Measurements from ENCODE around the gene DNAH17. TPM values are rescaled to one million over a fixed set of nuclear protein-coding genes. Genes with fewer than 3 reads are reported as not detected.
A peak's percentile ranks its signal among the peaks of the same experiment; 100 is the strongest.

DNAH17 gene
- total RNA-seq, 5 donors from 2014 or later (not counting 1 experiment from before 2014, with no cell fraction given), result 0.33 to 1.2 (median 1.1) TPM

- Mint-ChIP-seq H3K4me3 (no peak overlapping the region), H3K9me3 (no peaks in the 10 kb centered on the region), H3K36me3 (peaks cover 38% of the 10 kb centered on the region), H3K27me3 (no peaks in the 10 kb centered on the region), H3K4me1 (peaks cover 18 to 27% (median 22%) of the 10 kb centered on the region in 3 donors), H3K27ac (peak overlapping the region in 1 of 2 donors; percentile 28)
- no peak overlapping the region for H3K27ac ChIP-seq (ENCODE audit: low read length)
- ChIA-PET POLR2A (no interaction called here), CTCF (interaction anchor here (1.4 to 1.7 kb wide), 4 partner anchors 61 to 336 kb away, joined by 5 to 7 read pairs (median 6); no protein-coding TSS in a partner anchor)
- peaks cover 30 to 77% of the 10 kb centered on the region in 2 donors for H3K36me3 ChIP-seq (ENCODE audit: control insufficient read depth in 2 of 2, extremely low read depth in 1 of 2, insufficient read depth in 1 of 2, low read length in 1 of 2)
- ATAC-seq (replicated peaks in 1 of 4), result no peak
- no peak overlapping the region for H3K4me3 ChIP-seq (ENCODE audit: control insufficient read depth in 1 of 2, extremely low read depth in 1 of 2, low read length in 1 of 2)
- H3K9me3 ChIP-seq, result no peaks in the 10 kb centered on the region
- H3K4me1 ChIP-seq (ENCODE audit: control insufficient read depth in 1 of 2, extremely low read depth in 1 of 2, insufficient read depth in 2 of 2, low read length in 2 of 2), result peaks cover 0 to 16% of the 10 kb centered on the region in 2 experiments
- WGBS (ENCODE audit: insufficient coverage), result 93% methylated on average over 4 of the region's 6 CpGs
- DNase-seq, result no peak
- no peaks in the 10 kb centered on the region for H3K27me3 ChIP-seq (replicated peaks in 1 of 2; ENCODE audit: control insufficient read depth in 2 of 2, extremely low read depth in 1 of 2, insufficient read depth in 2 of 2, low read length in 1 of 2)
Measured at GRCh38 chr17:78421084-78421533, 156.1 kb downstream of the DNAH17 start.

DNA sequence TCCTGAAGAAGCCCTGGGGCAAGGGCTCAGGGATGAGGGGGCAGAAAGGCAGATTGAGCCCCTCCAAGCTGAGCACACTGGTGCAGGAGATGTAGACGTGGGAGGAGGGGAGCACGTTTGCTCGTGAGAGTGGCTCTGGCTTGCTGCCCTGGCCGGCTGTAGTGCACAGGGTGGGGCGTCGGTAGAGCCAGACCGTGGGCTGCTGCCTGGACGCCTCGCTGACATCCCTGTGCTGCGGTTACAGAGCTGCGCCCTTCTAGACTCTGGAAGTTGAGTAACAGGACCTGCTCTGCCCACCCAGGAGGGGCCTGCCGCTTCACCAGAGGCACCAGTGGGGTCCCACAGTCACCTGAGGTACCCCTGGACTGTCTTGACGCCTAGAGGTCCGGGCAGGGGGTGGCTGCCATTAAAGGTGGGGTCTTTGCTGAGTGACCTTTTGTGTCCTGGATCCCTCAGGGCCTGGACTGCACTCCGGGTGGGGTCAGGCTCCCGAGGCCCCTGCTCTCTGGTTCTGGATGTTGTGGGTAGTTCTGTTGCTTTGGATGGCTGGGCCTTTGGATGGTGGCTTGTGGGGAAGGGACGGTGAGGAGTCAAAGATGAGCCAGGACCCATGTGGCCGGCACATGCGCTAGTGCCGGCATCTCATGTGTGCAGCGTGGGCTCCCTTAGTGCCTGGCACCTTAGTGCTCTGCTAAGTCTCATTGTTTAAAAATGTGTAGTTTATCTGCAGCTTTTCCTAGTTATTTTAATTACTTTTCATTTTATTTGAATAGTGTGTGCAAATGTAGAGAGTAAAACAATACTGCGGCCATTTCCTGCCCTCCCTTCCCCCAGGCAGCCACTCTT, 157.0 kb downstream of the DNAH17 start:
- peaks cover 30 to 76% of the 10 kb centered on the region in 2 donors for H3K36me3 ChIP-seq (ENCODE audit: control insufficient read depth in 2 of 2, extremely low read depth in 1 of 2, insufficient read depth in 1 of 2, low read length in 1 of 2)
- H3K27ac Mint-ChIP-seq, result no peak overlapping the region
- H3K9me3 Mint-ChIP-seq, result no peaks in the 10 kb centered on the region
- ATAC-seq (replicated peaks in 1 of 4) (no peak), DNase-seq (no peak)
- H3K4me3 ChIP-seq (ENCODE audit: control insufficient read depth in 1 of 2, extremely low read depth in 1 of 2, low read length in 1 of 2), result no peak overlapping the region
- H3K27me3 Mint-ChIP-seq, result no peaks in the 10 kb centered on the region
- H3K4me1 Mint-ChIP-seq, result peaks cover 21 to 36% (median 31%) of the 10 kb centered on the region in 3 donors
- H3K27me3 ChIP-seq (replicated peaks in 1 of 2; ENCODE audit: control insufficient read depth in 2 of 2, extremely low read depth in 1 of 2, insufficient read depth in 2 of 2, low read length in 1 of 2), result no peaks in the 10 kb centered on the region
- ChIA-PET POLR2A (no interaction called here), CTCF (interaction anchor here (0.6 to 0.9 kb wide), 3 partner anchors 21 to 131 kb away, joined by 3 read pairs; no protein-coding TSS in a partner anchor)
- peaks cover 35% of the 10 kb centered on the region for H3K36me3 Mint-ChIP-seq
- no peak overlapping the region for H3K27ac ChIP-seq (ENCODE audit: low read length)
- H3K9me3 ChIP-seq, result no peaks in the 10 kb centered on the region
- H3K4me3 Mint-ChIP-seq, result no peak overlapping the region
- WGBS (ENCODE audit: insufficient coverage), result 97% methylated on average over 14 of the region's 22 CpGs
- peaks cover 3 to 26% of the 10 kb centered on the region in 2 experiments for H3K4me1 ChIP-seq (ENCODE audit: control insufficient read depth in 1 of 2, extremely low read depth in 1 of 2, insufficient read depth in 2 of 2, low read length in 2 of 2)

DNA sequence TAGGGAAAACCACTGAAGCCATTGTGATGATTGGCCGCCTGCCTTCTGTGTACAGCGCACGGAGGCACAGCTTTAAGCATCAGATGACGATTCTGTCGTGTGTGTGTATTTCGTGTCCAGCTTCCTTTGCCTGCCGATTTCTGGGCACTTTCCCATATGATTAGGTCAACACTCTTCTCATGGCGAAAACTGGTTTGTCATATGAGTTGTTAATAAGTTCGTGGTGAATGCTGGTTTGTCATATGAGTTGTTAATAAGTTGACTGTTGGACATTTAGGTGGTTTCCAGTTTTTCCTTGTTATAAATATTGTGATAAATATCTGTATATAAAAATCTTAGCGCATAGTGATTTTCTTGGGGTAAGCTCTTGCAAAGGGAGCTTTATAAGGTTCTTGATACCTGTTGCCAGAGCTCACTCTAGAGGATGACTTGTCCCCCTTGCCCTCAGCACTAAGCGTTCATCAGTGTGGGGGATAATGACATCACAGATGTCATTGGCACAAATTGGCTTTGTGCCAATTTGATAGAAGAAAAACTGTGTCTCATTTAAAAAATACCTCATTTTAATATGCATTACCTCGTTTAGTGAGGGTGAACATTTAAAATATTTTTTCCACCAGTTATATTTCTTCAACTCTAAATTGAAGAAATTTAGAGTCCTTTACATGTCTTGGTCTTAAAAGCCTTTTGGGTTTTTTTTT, 158.7 kb downstream of the DNAH17 start:
- Mint-ChIP-seq H3K4me3 (no peak overlapping the region), H3K9me3 (no peaks in the 10 kb centered on the region), H3K27me3 (no peaks in the 10 kb centered on the region), H3K27ac (peak overlapping the region; percentile 39 to 52), H3K36me3 (peaks cover 28% of the 10 kb centered on the region), H3K4me1 (peaks cover 38 to 54% (median 49%) of the 10 kb centered on the region in 3 donors)
- Histone ChIP-seq H3K27me3 (replicated peaks in 1 of 2; ENCODE audit: control insufficient read depth in 2 of 2, extremely low read depth in 1 of 2, insufficient read depth in 2 of 2, low read length in 1 of 2) (no peaks in the 10 kb centered on the region), H3K27ac (ENCODE audit: low read length) (no peak overlapping the region), H3K36me3 (ENCODE audit: control insufficient read depth in 2 of 2, extremely low read depth in 1 of 2, insufficient read depth in 1 of 2, low read length in 1 of 2) (peaks cover 27 to 61% of the 10 kb centered on the region in 2 donors), H3K4me1 (ENCODE audit: control insufficient read depth in 1 of 2, extremely low read depth in 1 of 2, insufficient read depth in 2 of 2, low read length in 2 of 2) (peaks cover 18 to 43% of the 10 kb centered on the region in 2 experiments), H3K9me3 (no peaks in the 10 kb centered on the region), H3K4me3 (ENCODE audit: control insufficient read depth in 1 of 2, extremely low read depth in 1 of 2, low read length in 1 of 2) (no peak overlapping the region)
- ChIA-PET POLR2A (interaction anchor here in 1 of 2 donors (0.8 kb wide), 1 partner anchor 140 kb away, joined by 4 read pairs; no protein-coding TSS in a partner anchor), CTCF (interaction anchor here (0.5 to 0.9 kb wide), 3 partner anchors 144 to 267 kb away, joined by 3 to 4 read pairs (median 3); no protein-coding TSS in a partner anchor)
- ATAC-seq (replicated peaks in 1 of 4) (no peak), DNase-seq (no peak)
- WGBS (ENCODE audit: insufficient coverage), result 84% methylated on average over 8 of the region's 12 CpGs

DNA sequence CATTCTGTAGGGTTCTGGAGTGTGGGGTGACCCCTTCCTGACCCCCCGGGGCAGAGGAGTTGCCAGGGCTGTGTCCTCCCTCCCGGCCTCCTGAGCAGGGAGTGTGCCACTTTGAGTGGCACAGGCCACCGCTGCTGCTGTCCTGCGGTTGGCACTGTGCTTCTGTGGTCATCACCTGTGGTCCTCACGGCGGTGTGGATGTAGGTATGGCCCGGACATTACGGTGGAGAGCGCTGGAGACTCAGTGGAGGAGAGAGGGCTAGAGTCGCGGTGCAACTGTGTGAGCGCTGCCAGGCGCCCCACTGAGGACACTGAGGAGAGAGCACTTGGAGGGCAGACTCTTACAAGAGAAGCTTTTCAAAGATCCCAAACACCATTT, 159.7 kb downstream of the DNAH17 start:
- ChIA-PET CTCF (interaction anchor here (0.6 to 0.9 kb wide), 3 partner anchors 104 to 387 kb away, joined by 3 to 5 read pairs (median 3); no protein-coding TSS in a partner anchor), POLR2A (no interaction called here)
- H3K27me3 ChIP-seq (replicated peaks in 1 of 2; ENCODE audit: control insufficient read depth in 2 of 2, extremely low read depth in 1 of 2, insufficient read depth in 2 of 2, low read length in 1 of 2), result no peaks in the 10 kb centered on the region
- peaks cover 20 to 52% of the 10 kb centered on the region in 2 experiments for H3K4me1 ChIP-seq (ENCODE audit: control insufficient read depth in 1 of 2, extremely low read depth in 1 of 2, insufficient read depth in 2 of 2, low read length in 2 of 2)
- H3K27ac Mint-ChIP-seq, result peak overlapping the region; percentile 76 to 80
- peaks cover 28% of the 10 kb centered on the region for H3K36me3 Mint-ChIP-seq
- WGBS (ENCODE audit: insufficient coverage), result 100% methylated on average over 6 of the region's 13 CpGs
- ATAC-seq (replicated peaks in 1 of 4), result no peak
- DNase-seq, result no peak
- peaks cover 48 to 63% (median 58%) of the 10 kb centered on the region in 3 donors for H3K4me1 Mint-ChIP-seq
- no peak overlapping the region for H3K27ac ChIP-seq (ENCODE audit: low read length)
- no peak overlapping the region for H3K4me3 Mint-ChIP-seq
- peaks cover 22 to 61% of the 10 kb centered on the region in 2 donors for H3K36me3 ChIP-seq (ENCODE audit: control insufficient read depth in 2 of 2, extremely low read depth in 1 of 2, insufficient read depth in 1 of 2, low read length in 1 of 2)
- no peaks in the 10 kb centered on the region for H3K9me3 Mint-ChIP-seq
- no peaks in the 10 kb centered on the region for H3K27me3 Mint-ChIP-seq
- no peak overlapping the region for H3K4me3 ChIP-seq (ENCODE audit: control insufficient read depth in 1 of 2, extremely low read depth in 1 of 2, low read length in 1 of 2)
- no peaks in the 10 kb centered on the region for H3K9me3 ChIP-seq

DNA sequence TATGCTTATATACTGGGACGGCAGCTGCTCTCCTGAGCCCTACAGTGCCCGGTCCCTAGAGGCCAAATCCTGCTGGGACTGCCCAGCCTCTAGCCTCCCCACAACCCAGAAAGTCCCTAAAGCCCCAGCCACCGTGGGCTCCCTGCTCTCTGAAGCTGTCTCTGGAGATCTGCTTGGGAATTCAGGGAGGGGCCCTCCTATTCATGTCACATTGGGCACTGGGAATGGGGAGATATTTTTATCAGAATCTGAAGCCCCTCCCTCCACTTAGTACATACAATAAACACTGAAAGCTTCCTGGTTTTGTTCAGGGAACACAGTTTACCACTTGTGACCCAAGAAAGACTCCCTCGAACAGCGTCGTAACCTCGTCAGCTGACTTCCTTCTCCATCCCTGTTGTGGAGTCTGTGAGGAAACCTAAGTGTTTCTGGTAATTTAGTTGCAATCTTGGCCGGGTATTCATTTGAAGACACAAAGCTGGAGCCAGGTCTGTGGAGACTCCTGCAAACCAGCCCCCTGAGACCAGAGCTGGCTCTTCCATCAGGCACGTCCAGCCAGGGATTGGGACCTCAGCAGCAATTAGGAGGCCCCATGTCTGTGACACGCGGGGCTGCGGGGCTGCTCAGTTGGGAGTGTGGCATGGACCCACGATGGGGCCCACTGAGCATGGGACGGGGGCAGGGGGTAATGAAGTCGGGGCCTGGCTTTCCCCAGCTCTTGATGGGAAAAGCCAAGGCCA, 160.2 kb downstream of the DNAH17 start:
- H3K36me3 Mint-ChIP-seq, result peaks cover 25% of the 10 kb centered on the region

More for the DNA sequence above, 160.2 kb downstream of the DNAH17 start:
- peaks cover 52 to 67% (median 61%) of the 10 kb centered on the region in 3 donors for H3K4me1 Mint-ChIP-seq
- no peaks in the 10 kb centered on the region for H3K27me3 ChIP-seq (replicated peaks in 1 of 2; ENCODE audit: control insufficient read depth in 2 of 2, extremely low read depth in 1 of 2, insufficient read depth in 2 of 2, low read length in 1 of 2)
- 87% methylated on average over 7 of the region's 15 CpGs for WGBS (ENCODE audit: insufficient coverage)
- no peaks in the 10 kb centered on the region for H3K9me3 Mint-ChIP-seq
- H3K27me3 Mint-ChIP-seq, result no peaks in the 10 kb centered on the region
- CTCF ChIA-PET, result interaction anchor here (0.6 to 1.1 kb wide), 3 partner anchors 35 to 388 kb away, joined by 3 to 5 read pairs (median 3); no protein-coding TSS in a partner anchor
- no peaks in the 10 kb centered on the region for H3K9me3 ChIP-seq
- peaks cover 20 to 55% of the 10 kb centered on the region in 2 experiments for H3K4me1 ChIP-seq (ENCODE audit: control insufficient read depth in 1 of 2, extremely low read depth in 1 of 2, insufficient read depth in 2 of 2, low read length in 2 of 2)
- DNase-seq (no peak), ATAC-seq (replicated peaks in 1 of 4) (no peak)
- POLR2A ChIA-PET, result no interaction called here
- H3K4me3 ChIP-seq (ENCODE audit: control insufficient read depth in 1 of 2, extremely low read depth in 1 of 2, low read length in 1 of 2), result no peak overlapping the region
- peak overlapping the region in 1 of 3 donors; percentile 35 for H3K4me3 Mint-ChIP-seq
- peak overlapping the region; percentile 13 for H3K27ac ChIP-seq (ENCODE audit: low read length)
- H3K27ac Mint-ChIP-seq, result peak overlapping the region; percentile 76 to 80
- H3K36me3 ChIP-seq (ENCODE audit: control insufficient read depth in 2 of 2, extremely low read depth in 1 of 2, insufficient read depth in 1 of 2, low read length in 1 of 2), result peaks cover 22 to 58% of the 10 kb centered on the region in 2 donors

Data from T-cell (primary cell).